NCI-H1092 (cell line): ENCODE measurements around the gene UBE3D.
"Not testable (repeated sequence)": the region's sequence is repeated elsewhere in the genome, so short reads cannot be mapped to it uniquely, and the experiment has no call there.

Source experiments
- DNase-seq: peaks from one replicate; lab custom pipeline; 2025; lab: John Stamatoyannopoulos, UW

Gene UBE3D

GRCh38 chr6:83053678-83054077 lies 12.0 kb downstream of the UBE3D start:
- DNase-seq, result no peak

- DNase-seq, result peak; percentile 21
These were observed 14.1 kb downstream of the UBE3D start for GRCh38 chr6:83051377-83052172.

- no peak for DNase-seq
These were observed 18.4 kb downstream of the UBE3D start for GRCh38 chr6:83047065-83047754.

GRCh38 chr6:83044091-83044768 lies 21.4 kb downstream of the UBE3D start:
- DNase-seq, result no peak

GRCh38 chr6:83042467-83043053 lies 23.1 kb downstream of the UBE3D start:
- DNase-seq, result no peak

GRCh38 chr6:83038246-83038645 lies 27.4 kb downstream of the UBE3D start:
- no peak for DNase-seq

- no peak for DNase-seq
These were observed 34.0 kb downstream of the UBE3D start for GRCh38 chr6:83031689-83032088.

GRCh38 chr6:83019741-83020140 lies 45.9 kb downstream of the UBE3D start:
- no peak for DNase-seq

GRCh38 chr6:83011131-83011530 lies 54.5 kb downstream of the UBE3D start:
- not testable (repeated sequence) for DNase-seq

- DNase-seq, result no peak
These were observed 57.0 kb downstream of the UBE3D start for GRCh38 chr6:83008626-83009025.

GRCh38 chr6:83006270-83006905 lies 59.3 kb downstream of the UBE3D start:
- no peak for DNase-seq

GRCh38 chr6:82996156-82996555 lies 69.5 kb downstream of the UBE3D start:
- no peak for DNase-seq

- no peak for DNase-seq
These were observed 70.6 kb downstream of the UBE3D start for GRCh38 chr6:82995066-82995465.

GRCh38 chr6:82989736-82990290 lies 75.8 kb downstream of the UBE3D start:
- no peak for DNase-seq

GRCh38 chr6:82988930-82989351 lies 76.7 kb downstream of the UBE3D start:
- DNase-seq, result no peak

- no peak for DNase-seq
These were observed 77.7 kb downstream of the UBE3D start for GRCh38 chr6:82987951-82988350.

GRCh38 chr6:82987416-82987815 lies 78.2 kb downstream of the UBE3D start:
- DNase-seq, result no peak

- no peak for DNase-seq
These were observed 80.9 kb downstream of the UBE3D start for GRCh38 chr6:82984720-82985119.

- DNase-seq, result no peak
These were observed 85.6 kb downstream of the UBE3D start for GRCh38 chr6:82980086-82980485.

GRCh38 chr6:82979657-82980056 lies 86.0 kb downstream of the UBE3D start:
- no peak for DNase-seq

GRCh38 chr6:82978362-82978945 lies 87.2 kb downstream of the UBE3D start:
- DNase-seq, result no peak
